ENCODE measurements around the gene APBA2. TPM values are rescaled to one million over a fixed set of nuclear protein-coding genes. Genes with fewer than 3 reads are reported as not detected.

Gene APBA2
- total and polyA plus RNA-seq, 12 donors: 0.16 to 0.85 (median 0.46) TPM

DNA sequence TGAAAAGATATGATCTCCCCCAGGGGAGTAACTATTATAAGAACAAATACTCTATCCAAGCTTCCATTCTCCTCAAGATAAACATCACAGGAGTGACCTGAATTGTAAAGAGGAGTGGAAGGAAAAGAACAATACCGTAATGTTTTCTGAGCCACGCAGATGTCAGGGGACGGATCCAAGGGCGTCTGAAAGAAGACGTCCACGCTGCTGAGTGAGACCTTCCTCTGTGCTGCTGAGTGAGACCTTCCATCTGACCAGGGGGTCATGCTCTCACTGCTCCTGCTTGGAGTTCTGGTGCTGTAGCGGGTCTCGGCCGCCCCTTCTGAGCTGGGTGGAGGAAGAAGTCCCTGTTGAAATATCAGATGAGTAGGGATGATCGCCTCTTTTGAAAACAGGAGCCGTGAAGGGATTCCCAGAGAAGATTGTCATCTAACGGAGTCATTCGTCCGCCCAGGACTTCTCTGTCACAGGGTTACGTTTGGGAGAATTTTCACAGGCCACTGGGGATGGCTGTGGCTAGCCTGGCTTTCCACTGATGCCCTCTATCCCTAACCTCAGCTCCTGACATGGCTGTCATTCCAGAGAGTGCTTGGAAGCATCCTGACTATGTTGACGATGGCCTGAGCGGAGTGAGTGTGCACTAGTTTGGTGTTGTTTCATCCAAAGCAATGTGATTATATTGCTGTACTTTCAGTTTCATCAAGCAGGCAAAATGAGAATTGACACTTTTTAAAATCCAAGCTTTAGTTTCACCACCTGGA is 184.9 kb downstream of the APBA2 start:
- Histone ChIP-seq H3K9me3 (peaks cover 0 to 9% (median 0%) of the 10 kb centered on the region in 11 donors), H3K27ac (no peak overlapping the region), H3K27me3 (peaks cover 0 to 7% (median 0%) of the 10 kb centered on the region in 7 donors), H3K4me1 (no peaks in the 10 kb centered on the region), H3K4me3 (no peak overlapping the region), H3K36me3 (no peaks in the 10 kb centered on the region)
- intact Hi-C loops (cut with DNase I): loop anchor here in 1 of 10 donors (10.0 kb wide), 1 partner anchor 64 kb away; no protein-coding TSS in a partner anchor
- no peak for TF ChIP-seq CTCF (IDR thresholded peaks at IDR 0.05)
- WGBS, 2 donors: 52 to 58% methylated on average over 17 of the region's 17 CpGs
- DNase-seq (no peak), ATAC-seq (no peak)

GRCh38 chr15:29071232-29071881 is 185.6 kb downstream of the APBA2 start:
- Histone ChIP-seq H3K36me3 (no peaks in the 10 kb centered on the region), H3K27ac (no peak overlapping the region), H3K4me3 (no peak overlapping the region), H3K4me1 (no peaks in the 10 kb centered on the region), H3K9me3 (peaks cover 0 to 9% (median 0%) of the 10 kb centered on the region in 11 donors), H3K27me3 (peaks cover 0 to 7% (median 0%) of the 10 kb centered on the region in 7 donors)
- intact Hi-C loops (cut with DNase I): loop anchor here in 1 of 10 donors (10.0 kb wide), 1 partner anchor 63 kb away; no protein-coding TSS in a partner anchor
- no peak for TF ChIP-seq CTCF (IDR thresholded peaks at IDR 0.05)
- ATAC-seq: no peak
- DNase-seq: no peak
- 77 to 80% methylated on average over 11 of the region's 11 CpGs for WGBS, 2 donors

DNA sequence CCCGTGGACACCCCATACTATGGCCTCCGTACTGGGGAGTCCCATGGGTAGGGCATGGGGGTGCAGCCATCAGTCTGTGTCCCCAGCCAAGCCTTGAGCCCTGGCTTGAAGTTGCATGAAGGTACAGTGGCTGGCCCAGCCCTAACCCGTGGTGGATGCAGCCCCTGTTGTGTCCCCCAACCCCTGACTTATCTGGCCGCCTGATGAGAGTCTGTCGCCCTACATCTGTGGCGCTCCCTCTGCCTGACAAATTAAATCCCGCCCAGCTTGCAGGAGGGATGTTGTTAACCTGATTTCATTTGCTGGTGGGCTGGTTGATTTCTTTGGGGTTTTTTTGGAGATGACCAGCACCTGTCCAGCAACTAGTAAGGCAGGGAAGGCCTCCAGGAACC is 186.1 kb downstream of the APBA2 start:
- Histone ChIP-seq H3K27ac (no peak overlapping the region), H3K27me3 (peaks cover 0 to 7% (median 0%) of the 10 kb centered on the region in 7 donors), H3K36me3 (no peaks in the 10 kb centered on the region), H3K4me1 (no peaks in the 10 kb centered on the region), H3K9me3 (peaks cover 0 to 9% (median 0%) of the 10 kb centered on the region in 11 donors), H3K4me3 (no peak overlapping the region)
- TF ChIP-seq CTCF (IDR thresholded peaks at IDR 0.05): no peak
- ATAC-seq (no peak), DNase-seq (no peak)
- 75 to 78% methylated on average over 7 of the region's 7 CpGs for WGBS, 2 donors
- intact Hi-C loops (cut with DNase I): loop anchor here in 1 of 10 donors (10.0 kb wide), 1 partner anchor 63 kb away; no protein-coding TSS in a partner anchor

DNA sequence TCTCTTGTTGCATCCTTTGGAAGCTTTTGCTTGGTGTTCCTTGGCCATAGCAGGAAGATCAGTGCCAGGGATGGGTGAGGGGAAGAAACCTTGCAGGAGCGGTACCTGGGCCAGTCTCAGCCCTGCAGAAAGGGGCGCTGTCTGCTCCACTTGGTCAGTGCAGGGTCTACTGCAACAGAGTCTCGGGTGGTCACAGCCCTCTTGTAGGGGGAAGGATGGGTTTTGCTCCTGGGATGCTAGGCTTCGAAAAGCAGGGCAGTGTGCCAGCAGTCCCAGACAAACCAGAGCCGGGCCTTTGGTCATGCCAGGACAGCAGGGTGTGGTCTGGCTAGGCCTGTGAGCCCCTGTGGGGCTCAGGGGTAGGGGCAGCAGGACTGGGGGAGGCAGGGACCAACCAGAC is 186.7 kb downstream of the APBA2 start:
- ATAC-seq: no peak
- intact Hi-C loops (cut with DNase I): loop anchor here in 1 of 10 donors (10.0 kb wide), 1 partner anchor 62 kb away; no protein-coding TSS in a partner anchor

More for the DNA sequence above, 186.7 kb downstream of the APBA2 start:
- H3K4me1 ChIP-seq: no peaks in the 10 kb centered on the region
- no peaks in the 10 kb centered on the region for H3K36me3 ChIP-seq
- no peak overlapping the region for H3K4me3 ChIP-seq
- no peak for DNase-seq
- H3K9me3 ChIP-seq: peaks cover 0 to 9% (median 0%) of the 10 kb centered on the region in 11 donors
- no peak overlapping the region for H3K27ac ChIP-seq
- 76 to 84% methylated on average over 5 of the region's 5 CpGs for WGBS, 2 donors
- no peak for TF ChIP-seq CTCF (IDR thresholded peaks at IDR 0.05)
- H3K27me3 ChIP-seq: peaks cover 0 to 7% (median 0%) of the 10 kb centered on the region in 7 donors

Measured in heart right ventricle (tissue), 16 donors.